ENCODE measurements around the gene NINJ1. TPM values are rescaled to one million over a fixed set of nuclear protein-coding genes. Genes with fewer than 3 reads are reported as not detected.
A peak's percentile ranks its signal among the peaks of the same experiment; 100 is the strongest.

Gene NINJ1
- total and polyA plus RNA-seq, 8 donors: 9.3 to 153 (median 34.6) TPM

- intact Hi-C loops (cut with DNase I; ENCODE audit: low total_unique reads): no loop called here
- H3K36me3 ChIP-seq: no peaks in the 10 kb centered on the region
- no peak for DNase-seq
- 90 to 100% (median 95%) methylated on average over 1 of the region's 1 CpG; no CpG with 5 or more reads in 1 of the 5 donors for WGBS, 5 donors
- no peak overlapping the region for H3K4me3 ChIP-seq
- no peaks in the 10 kb centered on the region for H3K27me3 ChIP-seq
- no peaks in the 10 kb centered on the region for H3K9me3 ChIP-seq
- H3K4me1 ChIP-seq: peaks cover 2 to 12% (median 6%) of the 10 kb centered on the region in 4 donors
- TF ChIP-seq, protein P1, sequence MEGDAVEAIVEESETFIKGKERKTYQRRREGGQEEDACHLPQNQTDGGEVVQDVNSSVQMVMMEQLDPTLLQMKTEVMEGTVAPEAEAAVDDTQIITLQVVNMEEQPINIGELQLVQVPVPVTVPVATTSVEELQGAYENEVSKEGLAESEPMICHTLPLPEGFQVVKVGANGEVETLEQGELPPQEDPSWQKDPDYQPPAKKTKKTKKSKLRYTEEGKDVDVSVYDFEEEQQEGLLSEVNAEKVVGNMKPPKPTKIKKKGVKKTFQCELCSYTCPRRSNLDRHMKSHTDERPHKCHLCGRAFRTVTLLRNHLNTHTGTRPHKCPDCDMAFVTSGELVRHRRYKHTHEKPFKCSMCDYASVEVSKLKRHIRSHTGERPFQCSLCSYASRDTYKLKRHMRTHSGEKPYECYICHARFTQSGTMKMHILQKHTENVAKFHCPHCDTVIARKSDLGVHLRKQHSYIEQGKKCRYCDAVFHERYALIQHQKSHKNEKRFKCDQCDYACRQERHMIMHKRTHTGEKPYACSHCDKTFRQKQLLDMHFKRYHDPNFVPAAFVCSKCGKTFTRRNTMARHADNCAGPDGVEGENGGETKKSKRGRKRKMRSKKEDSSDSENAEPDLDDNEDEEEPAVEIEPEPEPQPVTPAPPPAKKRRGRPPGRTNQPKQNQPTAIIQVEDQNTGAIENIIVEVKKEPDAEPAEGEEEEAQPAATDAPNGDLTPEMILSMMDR (IDR thresholded peaks at IDR 0.05): no peak
- TF ChIP-seq POLR2A (IDR thresholded peaks at IDR 0.05) (no peak), EP300 (IDR thresholded peaks at IDR 0.05) (no peak), POLR2AphosphoS5 (IDR thresholded peaks at IDR 0.05) (no peak)
- no peak overlapping the region for H3K27ac ChIP-seq
These were observed 56.7 kb downstream of the NINJ1 start for GRCh38 chr9:93077367-93077766.

GRCh38 chr9:93076792-93077128, 57.3 kb downstream of the NINJ1 start:
- Histone ChIP-seq H3K9me3 (no peaks in the 10 kb centered on the region), H3K36me3 (no peaks in the 10 kb centered on the region), H3K27me3 (no peaks in the 10 kb centered on the region), H3K4me3 (no peak overlapping the region), H3K27ac (no peak overlapping the region), H3K4me1 (peaks cover 8 to 18% (median 11%) of the 10 kb centered on the region in 4 donors)
- intact Hi-C loops (cut with DNase I; ENCODE audit: low total_unique reads): no loop called here
- no peak for DNase-seq
- WGBS, 5 donors: 86 to 99% (median 98%) methylated on average over 2 of the region's 2 CpGs
- TF ChIP-seq EP300 (IDR thresholded peaks at IDR 0.05): no peak
- no peak for TF ChIP-seq POLR2A (IDR thresholded peaks at IDR 0.05)
- TF ChIP-seq, protein P1 (IDR thresholded peaks at IDR 0.05): no peak
- no peak for TF ChIP-seq POLR2AphosphoS5 (IDR thresholded peaks at IDR 0.05)

DNA sequence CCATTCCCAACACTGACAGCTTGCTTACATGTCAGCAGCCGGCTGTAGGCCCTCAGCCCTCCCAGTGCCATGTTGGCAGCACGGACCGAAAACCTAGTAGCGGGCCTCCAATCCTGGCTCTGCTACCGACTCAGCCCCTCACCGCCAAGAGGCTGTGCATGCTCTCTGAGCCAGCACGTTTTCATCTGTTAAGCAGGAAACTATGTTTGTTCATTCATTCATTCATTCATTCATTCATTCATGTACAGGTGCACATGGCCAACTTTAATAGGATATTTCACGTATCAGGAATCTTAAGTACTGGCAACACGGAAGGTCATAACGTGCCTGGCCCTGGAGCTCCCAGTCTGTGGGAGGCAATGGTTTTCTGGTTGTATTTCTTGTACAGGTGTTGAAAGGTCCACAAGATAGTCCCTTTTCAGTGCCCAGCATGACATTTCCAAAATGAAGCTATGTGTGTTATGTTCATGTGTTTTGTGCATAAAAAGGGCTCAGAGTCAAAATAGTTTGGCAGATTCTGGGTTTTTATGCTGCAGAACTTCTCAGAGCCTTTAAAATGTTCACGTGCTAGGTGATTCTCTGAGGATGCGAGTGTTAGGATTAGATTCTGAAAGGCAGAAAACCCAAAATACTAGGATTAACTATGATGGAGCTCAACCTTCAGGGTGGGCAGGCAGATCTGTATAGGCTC, 57.8 kb downstream of the NINJ1 start:
- Histone ChIP-seq H3K27ac (no peak overlapping the region), H3K4me1 (peaks cover 10 to 24% (median 15%) of the 10 kb centered on the region in 4 donors), H3K9me3 (no peaks in the 10 kb centered on the region), H3K4me3 (no peak overlapping the region), H3K27me3 (no peaks in the 10 kb centered on the region), H3K36me3 (no peaks in the 10 kb centered on the region)
- no peak for TF ChIP-seq EP300 (IDR thresholded peaks at IDR 0.05)
- no peak for TF ChIP-seq POLR2AphosphoS5 (IDR thresholded peaks at IDR 0.05)
- TF ChIP-seq, protein P1 (IDR thresholded peaks at IDR 0.05): no peak
- TF ChIP-seq POLR2A (IDR thresholded peaks at IDR 0.05): no peak
- 91 to 96% (median 93%) methylated on average over 11 to 12 of the region's 12 CpGs for WGBS, 5 donors
- DNase-seq: no peak
- intact Hi-C loops (cut with DNase I; ENCODE audit: low total_unique reads): no loop called here

DNA sequence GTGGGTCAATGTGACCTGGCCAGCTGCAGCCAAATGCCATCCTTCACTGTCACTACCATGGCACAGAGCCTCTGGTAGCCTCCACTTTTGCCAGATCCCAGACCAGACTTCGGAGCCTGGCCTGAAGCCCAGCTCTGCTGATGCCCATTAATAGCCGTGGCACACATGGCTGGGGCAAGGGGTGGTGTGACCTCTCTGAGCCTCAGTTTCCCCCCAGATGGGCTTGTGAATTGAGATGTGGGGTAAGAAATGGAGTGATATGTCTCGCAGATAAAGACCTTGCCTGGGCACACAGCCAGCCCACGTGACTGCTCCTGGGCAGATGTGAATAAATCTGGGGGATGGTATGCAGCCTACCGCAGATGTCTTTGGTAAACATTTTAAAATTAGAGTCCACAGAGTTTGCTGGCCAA, 61.7 kb downstream of the NINJ1 start:
- Histone ChIP-seq H3K4me3 (no peak overlapping the region), H3K9me3 (no peaks in the 10 kb centered on the region), H3K27ac (peak overlapping the region in 2 of 5 donors; percentile 2 to 50), H3K4me1 (peaks cover 10 to 25% (median 15%) of the 10 kb centered on the region in 4 donors), H3K36me3 (no peaks in the 10 kb centered on the region), H3K27me3 (no peaks in the 10 kb centered on the region)
- peak in 1 of 2 donors; percentile 74 for DNase-seq
- TF ChIP-seq POLR2AphosphoS5 (IDR thresholded peaks at IDR 0.05): no peak
- intact Hi-C loops (cut with DNase I; ENCODE audit: low total_unique reads): no loop called here
- 13 to 32% (median 21%) methylated on average over 4 to 5 of the region's 5 CpGs for WGBS, 5 donors

Other genes with a start within 250 kb of the NINJ1 start
- gene FGD3, start 186.7 kb downstream of the NINJ1 start, total RNA-seq: 1 to 10 TPM; 2.2 to 8.8 (median 5.4) TPM
- 1 to 10 TPM; 1.7 to 2.3 (median 2.0) TPM for gene FGD3, start 186.7 kb downstream of the NINJ1 start, polyA plus RNA-seq
- gene SUSD3, start 75.5 kb downstream of the NINJ1 start, total RNA-seq: 1 to 10 TPM in 3 of 5 donors, not detected in 2; 1.7 to 4.5 (median 2.4) TPM
- 1 to 10 TPM; 2.0 to 3.4 (median 2.9) TPM for gene SUSD3, start 75.5 kb downstream of the NINJ1 start, polyA plus RNA-seq
- 10 to 100 TPM; 14.3 to 95.1 (median 58.0) TPM for gene CARD19, start 38.0 kb downstream of the NINJ1 start, total RNA-seq
- 10 to 100 TPM; 32.9 to 46.6 (median 44.5) TPM for gene CARD19, start 38.0 kb downstream of the NINJ1 start, polyA plus RNA-seq
- 100 to 1,000 TPM in 2 of 5 donors, 10 to 100 TPM in 2, 1 to 10 TPM in 1; 1.2 to 700 (median 33.5) TPM for gene WNK2, start 49.9 kb upstream of the NINJ1 start, total RNA-seq
- gene WNK2, start 49.9 kb upstream of the NINJ1 start, polyA plus RNA-seq: 10 to 100 TPM in 1 of 3 donors, 1 to 10 TPM in 2; 2.9 to 13.8 (median 8.8) TPM